GM11168 (cell line): Measurements from ENCODE around the gene TUBB1.

Source experiments
- in situ Hi-C: fragments of 300-500 bp; cut with MboI; formaldehyde crosslinking; loops from one replicate; pipeline ENCODE4 v1.12.0; 2022; ENCODE audit warnings: low sequenced_read_pairs; ENCODE audit not compliant: unreplicated experiment

The TUBB1 gene

DNA sequence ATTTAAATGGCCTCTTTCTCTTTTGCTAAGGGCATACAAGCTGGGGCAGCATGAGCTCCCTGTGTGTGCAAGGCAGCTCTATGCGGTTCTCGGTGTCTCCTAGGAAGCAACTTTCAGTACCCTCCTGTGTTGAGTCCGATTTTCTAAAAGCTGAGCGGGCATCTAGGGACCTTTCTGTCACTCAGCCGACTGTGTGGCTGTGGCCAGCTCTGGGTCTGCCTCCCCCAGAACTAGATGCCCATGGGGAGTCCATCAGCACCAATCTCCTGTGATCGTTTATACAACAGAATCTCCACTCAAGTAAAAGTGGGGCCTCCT is 30.7 kb upstream of the TUBB1 start:
- in situ Hi-C loops, result no loop called here

DNA sequence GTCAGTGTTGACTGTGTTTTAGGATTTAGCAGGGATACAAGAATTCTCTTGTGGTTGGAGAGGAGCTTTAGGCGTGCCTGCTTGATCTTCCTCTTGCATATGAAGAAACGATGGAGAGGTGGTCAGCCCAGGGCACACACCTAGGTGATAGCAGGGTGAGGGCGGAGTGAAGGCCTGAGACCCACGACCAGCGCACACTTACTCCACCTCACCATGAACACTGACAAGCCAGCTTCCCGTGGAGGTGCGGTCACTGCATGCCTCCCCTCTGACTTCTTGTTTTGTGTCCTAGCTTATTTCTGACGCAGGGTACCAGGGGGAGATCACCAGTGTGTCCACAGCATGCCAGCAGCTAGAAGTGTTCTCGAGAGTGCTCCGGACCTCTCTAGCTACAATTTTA is 30.0 kb upstream of the TUBB1 start:
- in situ Hi-C loops, result no loop called here

DNA sequence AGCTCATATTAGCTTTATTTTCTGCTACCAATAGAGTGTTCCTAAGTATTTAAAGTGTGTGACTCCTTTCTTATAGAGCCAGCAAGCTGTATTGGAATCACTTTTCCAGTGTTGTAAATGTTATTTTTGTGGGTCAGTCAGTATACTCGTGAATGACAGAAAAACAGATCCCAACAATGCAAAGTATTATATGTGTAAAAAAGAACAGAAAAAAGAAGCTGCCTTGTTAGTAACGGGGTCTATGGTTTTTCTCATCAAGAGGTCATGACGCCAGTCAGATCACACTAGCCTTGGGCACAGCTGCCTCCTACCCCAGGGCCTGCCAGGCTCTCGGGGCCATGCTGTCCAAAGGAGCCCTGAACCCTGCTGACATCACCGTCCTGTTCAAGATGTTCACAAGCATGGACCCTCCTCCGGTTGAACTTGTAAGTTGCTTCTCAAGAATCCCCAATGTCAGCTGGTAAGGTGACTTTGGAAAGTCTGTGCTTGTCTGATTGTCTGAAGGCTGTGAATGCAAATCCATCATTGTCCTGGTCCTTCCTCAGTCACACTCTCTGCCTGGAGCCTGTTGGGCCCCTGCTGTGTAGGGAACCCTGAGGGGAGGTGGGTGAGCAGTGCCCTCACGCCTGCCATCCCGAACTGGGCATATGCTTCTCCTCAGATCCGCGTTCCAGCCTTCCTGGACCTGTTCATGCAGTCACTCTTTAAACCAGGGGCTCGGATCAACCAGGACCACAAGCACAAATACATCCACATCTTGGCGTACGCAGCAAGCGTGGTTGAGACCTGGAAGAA is 28.4 kb upstream of the TUBB1 start:
- in situ Hi-C loops, result no loop called here

DNA sequence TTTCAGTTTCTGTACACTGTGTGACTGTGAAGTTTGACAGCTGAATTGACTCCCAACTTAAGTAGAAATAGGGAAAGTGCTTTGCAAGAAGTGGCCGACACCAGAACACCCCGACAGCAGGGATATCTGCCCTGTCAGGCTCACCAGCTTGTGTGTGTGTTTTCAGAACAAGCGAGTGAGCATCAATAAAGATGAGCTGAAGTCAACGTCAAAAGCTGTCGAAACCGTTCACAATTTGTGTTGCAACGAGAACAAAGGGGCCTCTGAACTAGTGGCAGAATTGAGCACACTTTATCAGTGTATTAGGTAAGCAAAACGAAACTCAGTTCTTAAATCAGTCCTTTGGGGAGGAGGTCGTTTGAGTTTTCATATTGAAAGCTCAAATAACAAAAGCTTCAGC is 27.5 kb upstream of the TUBB1 start:
- in situ Hi-C loops, result no loop called here

DNA sequence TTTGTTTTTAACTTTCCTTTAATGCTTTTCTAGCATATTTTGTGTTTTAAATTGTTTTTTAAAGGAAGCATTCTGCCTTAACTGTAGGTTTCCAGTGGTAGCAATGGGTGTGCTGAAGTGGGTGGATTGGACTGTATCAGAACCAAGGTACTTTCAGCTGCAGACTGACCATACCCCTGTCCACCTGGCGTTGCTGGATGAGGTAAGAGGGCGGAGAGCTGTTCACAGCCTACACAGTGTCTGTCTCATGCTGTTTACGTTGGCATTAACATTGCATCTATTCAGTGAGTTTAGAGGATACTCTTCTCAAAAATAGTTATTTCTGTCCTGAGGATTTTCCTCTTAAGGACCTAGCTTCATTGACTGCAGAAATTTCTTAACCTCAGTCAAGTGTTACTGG is 26.3 kb upstream of the TUBB1 start:
- in situ Hi-C loops, result no loop called here

DNA sequence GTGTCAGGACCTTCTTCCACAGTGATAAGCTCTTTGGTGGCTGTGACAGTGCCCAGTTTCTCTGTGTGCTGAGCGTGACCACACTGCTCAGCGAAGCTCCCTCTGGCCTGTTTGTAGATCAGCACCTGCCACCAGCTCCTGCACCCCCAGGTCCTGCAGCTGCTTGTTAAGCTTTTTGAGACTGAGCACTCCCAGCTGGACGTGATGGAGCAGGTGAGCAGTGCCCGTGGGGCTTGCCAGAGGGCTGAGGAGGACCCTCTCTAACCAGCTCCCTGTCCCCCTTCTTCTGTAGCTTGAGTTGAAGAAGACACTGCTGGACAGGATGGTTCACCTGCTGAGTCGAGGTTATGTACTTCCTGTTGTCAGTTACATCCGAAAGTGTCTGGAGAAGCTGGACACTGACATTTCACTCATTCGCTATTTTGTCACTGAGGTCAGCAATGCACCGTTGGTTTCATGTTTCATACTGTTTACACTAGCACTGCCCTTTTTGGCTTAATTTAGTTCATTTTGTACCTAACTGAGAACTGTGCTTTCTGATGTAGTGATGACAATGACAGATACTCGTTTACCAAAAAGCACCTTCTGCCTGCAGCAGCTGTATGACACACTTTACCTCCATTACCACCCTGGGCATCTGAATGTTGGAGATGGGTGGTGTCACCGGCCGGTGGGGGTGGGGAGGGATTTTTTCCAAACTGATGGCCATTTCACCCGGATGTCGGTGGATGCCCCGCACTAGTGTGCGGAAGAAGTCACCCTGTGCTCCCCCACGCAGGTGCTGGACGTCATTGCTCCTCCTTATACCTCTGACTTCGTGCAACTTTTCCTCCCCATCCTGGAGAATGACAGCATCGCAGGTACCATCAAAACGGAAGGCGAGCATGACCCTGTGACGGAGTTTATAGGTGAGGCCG is 25.6 kb upstream of the TUBB1 start:
- in situ Hi-C loops, result no loop called here

DNA sequence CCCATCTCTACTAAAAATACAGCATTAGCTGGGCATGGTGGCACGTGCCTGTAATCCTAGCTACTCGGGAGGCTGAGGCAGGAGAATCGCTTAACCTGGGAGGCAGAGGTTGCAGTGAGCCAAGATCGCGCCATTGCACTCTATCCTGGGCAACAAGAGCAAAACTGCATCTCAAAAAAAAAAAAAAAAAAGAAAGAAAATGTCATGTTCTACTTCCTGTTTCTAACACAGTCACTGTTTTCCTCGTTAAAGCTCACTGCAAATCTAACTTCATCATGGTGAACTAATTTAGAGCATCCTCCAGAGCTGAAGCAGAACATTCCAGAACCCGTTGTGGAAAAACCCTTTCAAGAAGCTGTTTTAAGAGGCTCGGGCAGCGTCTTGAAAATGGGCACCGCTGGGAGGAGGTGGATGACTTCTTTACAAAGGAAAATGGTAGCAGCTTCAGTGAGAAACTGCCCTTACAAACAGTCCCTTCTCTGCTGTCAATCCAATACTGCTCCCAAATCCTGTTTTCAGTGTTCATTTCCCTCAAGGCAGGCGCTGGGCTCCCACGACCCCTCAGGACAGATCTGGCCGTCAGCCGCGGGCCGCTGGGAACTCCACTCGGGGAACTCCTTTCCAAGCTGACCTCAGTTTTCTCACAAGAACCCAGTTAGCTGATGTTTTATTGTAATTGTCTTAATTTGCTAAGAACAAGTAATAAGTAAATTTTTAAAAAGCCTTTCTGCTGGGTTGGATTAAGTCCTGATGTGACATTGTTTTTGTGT is 24.7 kb upstream of the TUBB1 start:
- in situ Hi-C loops, result no loop called here

DNA sequence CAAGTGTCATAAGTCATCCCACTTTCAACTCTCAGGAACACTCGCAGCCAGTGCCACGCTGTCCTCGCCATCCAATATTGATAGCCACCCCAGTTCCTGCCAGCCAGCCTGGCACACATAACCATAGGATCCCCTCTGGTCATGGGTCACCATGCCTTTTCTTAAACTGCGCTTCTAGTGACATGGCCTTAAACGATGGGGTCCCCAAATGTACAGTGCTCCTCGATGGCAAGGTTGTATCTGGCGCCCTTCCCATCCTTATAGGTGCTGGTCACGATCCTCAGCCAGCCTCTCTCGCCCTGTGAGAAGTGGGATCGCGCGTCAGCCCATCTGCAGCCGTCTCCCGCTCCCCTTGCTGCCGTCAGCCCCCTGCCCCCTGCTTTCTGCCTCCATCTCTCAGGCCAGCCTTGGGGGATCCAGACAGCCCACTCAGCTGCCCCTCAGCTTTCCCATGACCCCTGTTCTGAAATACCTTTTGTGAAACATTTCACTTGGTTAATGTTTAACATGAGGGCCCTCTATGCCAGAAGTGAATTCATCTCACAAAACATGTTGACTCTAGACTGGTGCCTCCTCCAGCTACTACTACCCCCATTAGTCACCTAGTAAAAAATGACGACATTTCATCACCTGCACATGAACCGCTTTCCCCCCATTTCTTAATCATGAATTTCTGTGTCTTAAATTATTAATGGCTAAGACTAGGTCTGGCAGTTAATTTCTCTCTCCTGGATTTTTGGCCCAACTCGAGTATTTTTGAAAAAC is 23.6 kb upstream of the TUBB1 start:
- in situ Hi-C loops, result no loop called here

DNA sequence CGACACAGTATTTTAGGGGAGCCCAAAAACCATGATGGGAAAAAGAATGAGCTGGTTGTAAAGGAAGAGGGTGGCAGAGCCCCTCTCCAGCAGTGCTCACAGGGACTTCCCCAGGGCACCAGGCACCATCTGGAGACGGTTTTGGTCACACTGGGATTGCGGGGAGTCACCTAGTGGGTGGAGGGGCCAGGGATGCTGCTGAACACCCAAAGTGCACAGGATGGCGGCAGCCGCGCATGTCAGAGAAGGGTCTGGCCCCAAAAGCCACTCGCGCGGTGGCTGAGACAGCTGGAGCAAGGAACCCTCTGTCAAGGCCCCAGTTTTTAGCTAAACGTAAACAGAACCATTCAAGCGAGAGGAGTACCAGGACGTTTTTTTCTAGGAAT is 23.0 kb upstream of the TUBB1 start:
- in situ Hi-C loops, result no loop called here

DNA sequence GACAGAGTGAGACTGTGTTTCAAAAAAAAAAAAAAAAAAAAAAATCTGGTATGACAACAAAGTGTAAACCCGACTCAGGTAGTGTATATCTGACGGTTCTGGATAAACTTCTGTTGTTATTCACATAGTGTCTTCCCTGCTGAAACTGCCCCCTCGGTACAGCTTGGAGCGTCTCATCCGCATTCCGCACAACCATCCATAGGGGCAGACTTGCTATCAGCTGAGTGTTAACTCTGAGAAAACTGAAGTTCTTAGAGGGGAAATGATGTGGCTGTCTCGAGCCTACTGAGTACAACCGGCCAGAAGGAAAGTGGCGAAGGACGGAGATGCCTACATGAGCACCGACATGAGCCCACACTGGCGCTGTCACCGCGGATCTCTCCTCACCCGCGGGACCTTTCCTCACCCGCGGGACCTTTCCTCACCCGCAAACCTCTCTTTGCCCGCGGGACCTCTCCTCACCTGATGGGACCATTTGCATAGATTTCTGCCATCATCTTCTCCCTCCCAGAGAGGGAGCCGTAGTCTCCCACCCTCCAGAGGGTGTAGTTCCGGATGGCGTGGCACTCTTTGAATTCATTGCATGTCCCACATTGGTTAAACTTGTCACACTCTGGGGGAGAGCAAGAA is 22.0 kb upstream of the TUBB1 start:
- in situ Hi-C loops, result no loop called here

DNA sequence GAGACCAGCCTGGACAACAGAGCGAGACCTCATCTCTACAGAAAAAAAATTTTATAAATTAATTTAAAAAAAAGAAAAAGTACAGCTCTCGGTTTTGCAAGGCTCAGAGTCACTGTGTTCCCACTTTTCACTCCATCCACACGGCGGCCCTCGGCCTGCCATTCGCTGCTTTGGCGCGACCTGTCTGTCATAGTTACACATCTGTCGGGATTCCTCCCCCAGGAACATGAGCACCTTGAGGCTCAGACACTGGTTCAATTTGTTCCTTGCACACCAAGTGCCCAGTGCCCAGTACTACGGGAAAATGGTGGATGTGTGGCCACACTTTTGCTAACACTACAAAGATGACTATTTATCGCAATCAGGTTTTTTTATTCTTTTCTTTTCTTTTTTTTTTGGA is 20.6 kb upstream of the TUBB1 start:
- in situ Hi-C loops, result no loop called here

DNA sequence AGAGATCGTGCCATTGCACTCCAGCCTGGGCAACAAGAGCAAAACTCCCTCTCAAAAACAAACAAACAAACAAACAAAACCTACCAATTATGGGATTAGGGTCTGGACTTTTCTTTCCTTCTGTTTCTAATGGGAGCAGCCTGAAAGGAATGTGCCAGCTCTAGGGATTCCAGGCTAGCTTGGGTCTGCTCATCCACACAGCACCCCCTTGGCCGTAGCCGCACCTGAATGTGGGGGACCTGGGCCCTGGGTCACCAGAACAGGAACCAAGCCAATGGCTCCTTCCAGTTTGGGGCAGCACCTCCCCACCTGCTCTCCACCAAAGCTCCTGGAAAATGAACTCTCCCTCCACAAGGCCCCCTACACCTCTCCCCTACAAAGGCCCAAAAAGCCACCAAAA is 18.9 kb upstream of the TUBB1 start:
- in situ Hi-C loops, result no loop called here

DNA sequence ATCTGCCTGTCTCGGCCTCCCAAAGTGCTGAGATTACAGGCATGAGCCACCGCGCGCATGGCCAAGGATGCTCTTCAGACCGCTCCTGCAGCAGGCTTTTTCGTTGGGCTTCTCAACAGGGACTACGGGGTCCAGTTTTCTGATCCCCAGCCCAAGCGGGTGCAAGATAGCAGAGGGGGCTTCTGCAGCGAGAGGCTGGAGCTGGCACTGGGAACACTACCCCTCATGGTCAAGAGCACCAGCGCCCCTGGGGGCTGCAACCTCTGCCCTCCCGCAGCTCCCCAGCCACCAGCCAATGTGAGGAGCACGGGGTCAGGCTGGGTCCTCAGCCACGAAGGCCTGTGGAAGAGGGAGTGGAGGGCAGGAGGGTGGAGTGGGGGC is 18.2 kb upstream of the TUBB1 start:
- in situ Hi-C loops, result no loop called here

DNA sequence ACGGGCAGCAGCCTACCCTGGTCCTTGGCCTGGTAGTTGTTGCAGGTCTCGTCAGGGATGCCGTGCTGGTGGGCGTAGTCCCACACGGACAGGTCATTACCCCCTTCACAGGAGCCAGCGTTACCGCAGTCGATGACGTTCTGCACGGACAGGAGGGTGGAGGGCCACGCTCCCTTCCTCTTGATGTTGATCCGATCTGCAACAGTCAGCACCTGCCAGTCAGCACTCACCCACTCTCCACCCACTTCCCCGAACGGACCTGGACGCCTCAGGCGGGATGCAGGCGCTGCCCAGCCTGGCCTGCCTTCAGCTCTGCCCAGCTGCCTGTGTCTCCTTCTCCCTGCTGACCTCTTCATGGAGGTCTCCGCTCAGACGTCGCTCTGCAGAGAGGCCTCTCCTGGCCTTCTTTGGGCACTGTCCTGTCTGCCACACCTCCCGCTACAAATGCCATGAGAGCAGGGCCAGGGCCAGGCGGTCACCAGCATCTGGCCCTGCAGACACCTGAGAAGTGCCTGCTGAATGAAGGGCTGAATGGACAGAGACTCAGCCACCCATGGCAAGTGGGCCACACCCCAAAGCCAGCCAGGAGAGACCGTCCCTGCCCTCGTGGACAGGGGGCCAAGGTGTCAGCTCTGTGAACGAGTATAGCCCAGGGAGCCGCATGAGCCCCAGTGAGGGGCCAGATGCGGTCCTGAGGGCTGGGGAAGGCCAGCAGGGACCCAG is 17.6 kb upstream of the TUBB1 start:
- in situ Hi-C loops, result no loop called here

DNA sequence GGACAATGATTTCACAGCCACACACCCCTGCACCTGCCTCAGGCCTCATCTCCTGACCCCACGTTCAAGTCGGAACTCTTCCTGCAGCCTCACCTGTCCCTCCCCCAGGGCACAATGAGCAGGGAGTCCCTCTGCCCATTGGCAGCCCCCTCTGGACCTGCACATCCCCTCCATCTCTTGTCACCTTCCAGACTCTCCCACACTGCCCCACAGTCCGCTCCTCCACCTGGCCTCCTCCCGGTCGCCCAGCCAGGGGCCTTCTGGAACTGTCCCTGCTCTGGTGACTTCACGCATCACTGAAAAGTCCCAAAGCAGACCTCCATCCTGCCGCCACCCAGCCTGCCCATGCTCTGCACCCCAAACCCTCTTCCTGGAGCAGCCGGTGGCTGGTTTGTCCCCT is 16.8 kb upstream of the TUBB1 start:
- in situ Hi-C loops, result no loop called here

DNA sequence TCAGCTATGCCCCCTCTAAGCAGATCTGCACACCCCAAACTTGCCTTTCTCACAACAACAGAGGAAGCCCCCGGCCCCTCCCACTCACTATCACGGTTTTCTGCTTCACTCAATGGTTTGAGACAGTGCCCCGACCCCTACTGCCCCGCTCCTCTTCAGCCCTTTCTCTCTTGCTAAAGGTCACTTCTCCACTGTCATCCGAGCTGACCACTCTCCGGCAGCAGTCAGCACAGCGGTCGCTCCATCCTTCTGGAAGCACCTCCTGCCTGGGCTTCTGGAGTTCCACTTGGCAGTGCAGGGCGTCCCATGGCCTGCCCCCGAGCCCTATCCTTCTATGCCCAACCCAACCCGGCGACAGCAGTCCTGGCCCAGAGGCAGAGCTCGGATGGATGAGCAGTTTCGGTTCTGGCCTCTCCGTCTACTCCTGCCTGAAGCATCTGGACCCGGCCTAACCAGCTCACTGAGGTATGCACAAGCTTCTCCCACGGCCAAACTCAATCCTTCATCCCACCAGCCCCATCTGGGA is 16.3 kb upstream of the TUBB1 start:
- in situ Hi-C loops, result no loop called here

DNA sequence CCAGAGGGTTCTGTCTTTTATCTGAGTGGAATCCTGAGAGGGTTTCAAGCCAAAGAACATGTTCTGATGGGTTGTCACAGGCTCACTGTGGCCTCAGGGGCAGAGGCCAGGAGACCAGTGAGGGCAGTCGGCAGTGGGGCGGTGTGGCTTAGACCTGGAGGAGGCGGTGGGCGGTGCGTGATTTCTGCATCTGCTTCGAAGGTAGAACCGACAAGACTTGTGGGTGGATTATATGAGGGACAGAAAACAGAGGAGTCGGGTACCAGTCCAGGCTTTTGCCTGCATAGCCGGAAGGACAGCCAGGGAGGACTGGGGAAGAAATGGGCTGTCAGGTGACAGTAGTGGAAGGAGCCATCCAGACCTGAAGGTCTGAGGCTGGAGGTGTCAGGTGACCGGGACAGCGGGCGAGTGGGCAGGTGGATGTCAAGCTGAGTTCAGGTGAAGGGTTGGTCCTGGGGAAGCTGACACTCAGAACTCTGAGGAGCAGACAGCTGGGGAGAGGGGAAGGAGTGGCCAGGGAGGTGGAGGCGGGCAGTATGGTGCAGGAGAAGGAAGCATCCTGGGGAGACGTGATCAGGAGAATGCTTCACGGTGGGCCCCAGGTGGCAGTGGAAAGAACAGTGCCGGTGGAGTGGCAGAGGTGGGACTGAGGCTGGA is 15.3 kb upstream of the TUBB1 start:
- in situ Hi-C loops, result no loop called here

DNA sequence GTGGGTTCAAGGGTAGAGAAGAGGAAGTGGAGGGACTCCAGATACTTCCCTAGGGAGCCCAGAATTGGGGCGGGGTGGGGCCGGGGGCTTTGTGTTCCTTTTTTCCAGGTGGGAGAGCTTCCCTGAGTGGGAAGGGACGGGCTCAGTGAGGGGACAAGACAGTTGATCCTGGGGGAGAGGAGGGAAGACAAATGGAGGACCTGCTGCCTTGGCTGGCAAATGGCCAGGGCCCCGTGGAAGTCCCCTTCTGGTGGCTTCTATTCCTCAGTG is 14.8 kb upstream of the TUBB1 start:
- in situ Hi-C loops, result no loop called here
